Activated CD4-positive, alpha-beta T cell treated with anti-CD3 and anti-CD28 coated beads for 24 hours (primary cell): Measurements from ENCODE around the gene CPT1A.

ENCODE experiments used
- DNase-seq, 2 donors: peaks; one replicate each; pipeline ENCODE4 v3.0.0-alpha.2; 2020; ENCODE audit warnings: low read depth in 2 of 2

CPT1A gene

GRCh38 chr11:68709062-68709461, 132.7 kb downstream of the CPT1A start:
- DNase-seq, result no peak

GRCh38 chr11:68707527-68707926, 134.2 kb downstream of the CPT1A start:
- no peak for DNase-seq

GRCh38 chr11:68704887-68705286, 136.8 kb downstream of the CPT1A start:
- DNase-seq, result no peak
